Testis (tissue), 3 donors: ENCODE results near the gene BEST1. TPM values are rescaled to one million over a fixed set of nuclear protein-coding genes. Genes with fewer than 3 reads are reported as not detected.

Experiments used
- DNase-seq: peaks from one replicate; pipeline ENCODE4 v3.0.0-alpha.2; 2019
- H3K27ac ChIP-seq, 2 donors: fragments of 200-600 bp; sonication (generic); one replicate each; pipeline ENCODE4 v1.5.1; 2019
- H3K27me3 ChIP-seq: fragments of 200-600 bp; sonication (generic); one replicate; pipeline ENCODE4 v1.5.1; 2019
- H3K36me3 ChIP-seq: fragments of 200-600 bp; sonication (generic); one replicate; pipeline ENCODE4 v1.5.1; 2017; ENCODE audit warnings: low read depth; ENCODE audit errors: missing control alignments
- H3K4me1 ChIP-seq: fragments of 200-600 bp; sonication (generic); one replicate; pipeline ENCODE4 v1.5.1; 2019
- H3K4me3 ChIP-seq, 2 donors: fragments of 200-600 bp; sonication (generic); one replicate each; pipeline ENCODE4 v1.5.1; 2017 to 2019
- H3K9me3 ChIP-seq: fragments of 200-600 bp; sonication (generic); one replicate; pipeline ENCODE4 v1.5.1; 2017
- POLR2A ChIP-seq: fragments of 450-650 bp; IDR thresholded peaks from one replicate; pipeline ENCODE4 v1.6.1; 2017; ENCODE audit warnings: antibody characterized with exemption, mild to moderate bottlenecking, moderate library complexity
- WGBS, 2 donors: methylation state at CpG; one replicate each; pipeline ENCODE4 v1.1.5; 2018; 5-methylcytosine and 5-hydroxymethylcytosine counted together
- intact Hi-C: fragments of 100-400 bp; cut with DNase I; formaldehyde crosslinking; loops from one replicate; pipeline ENCODE4 v1.15.1; 2023; ENCODE audit warnings: low total_unique reads
- polyA plus RNA-seq: library from polyadenylated mRNA; stranded (reverse); fragments of 350-450 nt; fragmentation: Illumina TruSeq; extraction: RNeasy Lipid Tissue Mini Kit (QIAGEN cat#74804); gene quantifications from one replicate; pipeline ENCODE4 v1.2.3, GENCODE V29; 2014; ENCODE audit warnings: low read depth, low replicate concordance; ENCODE audit not compliant: insufficient read depth
- total RNA-seq, 2 donors: library from RNA; depleted of rRNA; stranded (reverse); fragments of >200 nt; gene quantifications; one replicate each; pipeline ENCODE4 v1.2.3, GENCODE V29; 2016
- TF ChIP-seq, protein P1 (sequence below), 3 experiments: fragments of 450-650 bp in 2 of 3; fragments of 200-600 bp in 1 of 3; sonication (generic) in 1 of 3; IDR thresholded peaks; one replicate each; pipeline ENCODE4 v1.5.1; 2016 to 2019; ENCODE audit warnings: antibody characterized with exemption in 3 of 3, mild to moderate bottlenecking in 2 of 3, moderate library complexity in 1 of 3

Gene BEST1
- total and polyA plus RNA-seq, 3 donors from 2014 or later, result 9.2 to 33.4 (median 21.0) TPM

DNA sequence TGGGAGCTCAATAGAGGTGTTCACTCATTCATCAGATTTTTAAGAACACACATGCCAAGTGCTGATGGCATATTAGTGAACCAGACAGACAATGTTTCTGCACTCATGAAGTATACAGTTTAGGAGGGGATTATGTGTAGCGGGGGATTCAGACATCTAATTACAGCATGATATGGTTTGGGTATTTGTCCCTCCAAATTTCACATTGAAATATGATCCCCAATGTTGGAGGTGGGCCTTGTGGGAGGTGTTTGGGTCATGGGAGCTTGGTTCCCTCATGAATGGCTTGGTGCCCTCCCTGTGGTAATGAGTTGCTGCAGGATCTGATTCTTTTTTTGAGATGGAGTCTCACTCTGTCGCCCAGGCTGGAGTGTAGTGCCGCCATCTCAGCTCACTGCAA is 23.9 kb upstream of the BEST1 start:
- H3K36me3 ChIP-seq, result no peaks in the 10 kb centered on the region
- no peak overlapping the region for H3K27ac ChIP-seq
- H3K4me1 ChIP-seq, result peaks cover 27% of the 10 kb centered on the region
- 86 to 89% methylated on average over 3 of the region's 3 CpGs for WGBS, 2 donors
- intact Hi-C loops, result no loop called here
- H3K9me3 ChIP-seq, result no peaks in the 10 kb centered on the region
- H3K27me3 ChIP-seq, result no peaks in the 10 kb centered on the region
- H3K4me3 ChIP-seq, result no peak overlapping the region
- no peak for DNase-seq
- no peak for TF ChIP-seq POLR2A
- TF ChIP-seq, protein P1, sequence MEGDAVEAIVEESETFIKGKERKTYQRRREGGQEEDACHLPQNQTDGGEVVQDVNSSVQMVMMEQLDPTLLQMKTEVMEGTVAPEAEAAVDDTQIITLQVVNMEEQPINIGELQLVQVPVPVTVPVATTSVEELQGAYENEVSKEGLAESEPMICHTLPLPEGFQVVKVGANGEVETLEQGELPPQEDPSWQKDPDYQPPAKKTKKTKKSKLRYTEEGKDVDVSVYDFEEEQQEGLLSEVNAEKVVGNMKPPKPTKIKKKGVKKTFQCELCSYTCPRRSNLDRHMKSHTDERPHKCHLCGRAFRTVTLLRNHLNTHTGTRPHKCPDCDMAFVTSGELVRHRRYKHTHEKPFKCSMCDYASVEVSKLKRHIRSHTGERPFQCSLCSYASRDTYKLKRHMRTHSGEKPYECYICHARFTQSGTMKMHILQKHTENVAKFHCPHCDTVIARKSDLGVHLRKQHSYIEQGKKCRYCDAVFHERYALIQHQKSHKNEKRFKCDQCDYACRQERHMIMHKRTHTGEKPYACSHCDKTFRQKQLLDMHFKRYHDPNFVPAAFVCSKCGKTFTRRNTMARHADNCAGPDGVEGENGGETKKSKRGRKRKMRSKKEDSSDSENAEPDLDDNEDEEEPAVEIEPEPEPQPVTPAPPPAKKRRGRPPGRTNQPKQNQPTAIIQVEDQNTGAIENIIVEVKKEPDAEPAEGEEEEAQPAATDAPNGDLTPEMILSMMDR (IDR thresholded peaks at IDR 0.05), result no peak

DNA sequence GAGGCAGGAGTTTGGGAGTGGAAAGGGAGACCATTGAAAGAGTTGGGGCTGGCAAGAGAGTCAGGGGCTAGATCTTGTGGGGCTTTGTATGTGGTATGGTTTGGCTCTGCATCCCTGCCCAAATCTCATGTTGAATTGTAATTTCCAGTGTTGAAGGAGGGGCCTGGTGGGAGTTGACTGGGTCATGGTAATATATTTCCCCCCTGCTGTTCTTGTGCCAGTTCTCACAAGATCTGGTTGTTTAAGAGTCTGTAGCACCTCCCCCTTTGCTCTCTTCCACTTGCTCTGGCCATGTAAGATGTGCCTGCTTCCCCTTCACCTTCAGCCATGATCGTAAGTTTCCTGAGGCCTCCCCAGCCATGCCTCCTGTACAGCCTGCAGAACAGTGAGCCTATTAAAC is 22.6 kb upstream of the BEST1 start:
- Histone ChIP-seq H3K4me1 (peaks cover 21% of the 10 kb centered on the region), H3K27me3 (no peaks in the 10 kb centered on the region), H3K36me3 (no peaks in the 10 kb centered on the region), H3K27ac (no peak overlapping the region), H3K9me3 (no peaks in the 10 kb centered on the region), H3K4me3 (no peak overlapping the region)
- intact Hi-C loops, result no loop called here
- TF ChIP-seq, protein P1 (IDR thresholded peaks at IDR 0.05), result no peak
- TF ChIP-seq POLR2A, result no peak
- 100% methylated on average over 1 of the region's 1 CpG for whole genome bisulfite sequencing, 2 donors
- no peak for DNase-seq

DNA sequence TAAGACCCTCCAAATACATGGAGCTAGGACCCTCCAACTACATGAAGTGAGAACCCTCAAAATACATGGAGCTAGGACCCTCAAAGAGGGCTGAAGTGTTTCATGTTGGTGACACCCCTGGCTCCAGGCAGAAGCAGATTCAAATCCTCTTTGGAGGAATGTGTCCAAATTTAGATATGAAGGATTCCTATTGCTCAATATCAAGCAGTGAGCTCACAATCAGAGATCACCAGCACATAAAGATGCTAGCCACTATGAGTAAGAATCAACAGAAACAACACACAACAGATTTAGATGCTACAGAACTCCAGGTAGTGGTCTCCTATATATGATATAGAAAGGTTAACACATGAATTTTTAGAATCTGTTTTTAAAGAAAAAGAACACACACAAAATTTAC is 21.5 kb upstream of the BEST1 start:
- H3K4me3 ChIP-seq, result no peak overlapping the region
- TF ChIP-seq POLR2A, result no peak
- TF ChIP-seq, protein P1 (IDR thresholded peaks at IDR 0.05), result no peak
- no peaks in the 10 kb centered on the region for H3K9me3 ChIP-seq
- H3K4me1 ChIP-seq, result peaks cover 10% of the 10 kb centered on the region
- no peak overlapping the region for H3K27ac ChIP-seq
- no peaks in the 10 kb centered on the region for H3K27me3 ChIP-seq
- no peaks in the 10 kb centered on the region for H3K36me3 ChIP-seq
- no peak for DNase-seq
- intact Hi-C loops, result no loop called here

DNA sequence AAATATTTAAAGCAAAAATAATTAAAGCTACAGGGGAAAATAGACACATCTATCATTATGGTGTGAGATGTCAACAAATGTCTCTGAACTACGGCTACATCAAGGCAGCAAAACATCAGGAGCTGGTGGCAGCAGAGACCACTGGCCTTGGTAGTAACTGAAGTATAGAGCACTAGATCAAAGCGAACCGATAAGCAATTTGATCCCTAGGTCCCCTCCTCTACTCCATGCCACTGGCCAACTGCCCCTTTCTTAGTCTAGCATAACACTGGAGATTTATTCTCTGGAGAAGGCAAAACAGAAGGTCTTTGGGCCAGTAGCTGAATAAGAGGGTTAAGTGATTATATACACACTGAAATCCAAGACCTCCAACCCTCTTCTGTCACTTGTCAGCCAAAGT is 19.2 kb upstream of the BEST1 start:
- H3K36me3 ChIP-seq, result no peaks in the 10 kb centered on the region
- no peak overlapping the region for H3K27ac ChIP-seq
- DNase-seq, result no peak
- 91 to 93% methylated on average over 3 of the region's 3 CpGs for WGBS, 2 donors
- no peak overlapping the region for H3K4me3 ChIP-seq
- H3K4me1 ChIP-seq, result no peaks in the 10 kb centered on the region
- TF ChIP-seq, protein P1 (IDR thresholded peaks at IDR 0.05), result no peak
- no peak for TF ChIP-seq POLR2A
- no peaks in the 10 kb centered on the region for H3K27me3 ChIP-seq
- no peaks in the 10 kb centered on the region for H3K9me3 ChIP-seq
- intact Hi-C loops, result no loop called here

DNA sequence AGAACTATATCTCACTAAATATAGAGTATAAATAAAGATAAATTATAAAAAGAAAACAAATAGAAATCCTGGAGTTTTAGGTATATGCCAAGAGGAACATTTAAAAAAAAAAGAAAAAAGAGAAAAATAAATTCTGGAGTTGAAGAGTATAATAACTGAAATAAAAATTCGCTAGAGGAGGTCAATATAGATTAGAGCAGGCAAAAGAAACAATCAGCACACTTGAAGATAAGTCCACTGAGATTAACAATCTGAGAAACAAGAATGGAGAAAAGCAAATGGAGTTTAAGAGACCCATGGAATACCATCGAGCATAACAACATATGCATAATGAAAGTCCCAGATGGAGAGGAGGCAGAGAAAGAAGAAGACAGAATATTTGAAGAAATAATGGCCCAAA is 14.3 kb upstream of the BEST1 start:
- H3K4me3 ChIP-seq, result no peak overlapping the region
- no peaks in the 10 kb centered on the region for H3K4me1 ChIP-seq
- intact Hi-C loops, result no loop called here
- WGBS, 2 donors, result 91 to 95% methylated on average over 2 of the region's 2 CpGs
- H3K9me3 ChIP-seq, result no peaks in the 10 kb centered on the region
- no peak for TF ChIP-seq POLR2A
- TF ChIP-seq, protein P1 (IDR thresholded peaks at IDR 0.05), result no peak
- no peaks in the 10 kb centered on the region for H3K36me3 ChIP-seq
- no peak overlapping the region for H3K27ac ChIP-seq
- no peaks in the 10 kb centered on the region for H3K27me3 ChIP-seq
- DNase-seq, result no peak
